HCT116 (cell line): ENCODE measurements around the gene ZMYND10.

Experiments used
- MAX ChIP-seq: IDR thresholded peaks from 2 replicates; pipeline ENCODE4 v1.6.1; 2012
- POLR2A ChIP-seq: IDR thresholded peaks from 2 replicates; pipeline ENCODE4 v1.7.0; 2011; ENCODE audit warnings: borderline replicate concordance; ENCODE audit not compliant: insufficient read depth, insufficient read length; ENCODE audit errors: extremely low read depth

- TF ChIP-seq MAX (no peak), POLR2A (no peak)
These were observed 11.7 kb downstream of the ZMYND10 start for GRCh38 chr3:50333744-50334328.
